A673 (cell line): ENCODE measurements around the gene ZNF17. TPM values are rescaled to one million over a fixed set of nuclear protein-coding genes. Genes with fewer than 3 reads are reported as not detected.

ENCODE experiments used
- BruUV-seq: library from RNA; stranded (reverse); fragments of 400-500 nt; replicated peaks from 2 replicates; lab custom pipeline; 2021; lab: Mats Ljungman, UMichigan
- CTCF ChIA-PET: fragments of 300-600 bp; sonication (Branson Sonifier 250); formaldehyde crosslinking; loops from one replicate; lab custom pipeline; 2022; ENCODE audit warnings: antibody characterized with exemption; lab: Charles Lee
- POLR2A ChIA-PET: fragments of 300-600 bp; sonication (Branson Sonifier 250); formaldehyde crosslinking; loops from one replicate; lab custom pipeline; 2022; ENCODE audit warnings: antibody characterized with exemption; ENCODE audit not compliant: low non-redundant PET; lab: Charles Lee
- DNase-seq: peaks from one replicate; pipeline ENCODE4 v3.0.0-alpha.2; 2015; ENCODE audit warnings: low spot score
- H3K27ac ChIP-seq: fragments of 200-600 bp; sonication (generic); 2 replicates; pipeline ENCODE4 v1.5.1; 2016; ENCODE audit warnings: mixed run types, low read depth, mild to moderate bottlenecking, mixed read lengths, antibody characterized with exemption, low read length; ENCODE audit not compliant: poor library complexity, severe bottlenecking
- H3K27me3 ChIP-seq: fragments of 200-600 bp; sonication (generic); replicated peaks from 2 replicates; pipeline ENCODE4 v1.6.1; 2017; ENCODE audit warnings: mixed run types, low read depth, mild to moderate bottlenecking, mixed read lengths, antibody characterized with exemption, low read length; ENCODE audit not compliant: insufficient read depth, poor library complexity
- H3K36me3 ChIP-seq: fragments of 200-600 bp; sonication (generic); 2 replicates; pipeline ENCODE4 v1.6.1; 2016; ENCODE audit warnings: mixed run types, mild to moderate bottlenecking, mixed read lengths, antibody characterized with exemption, low read length; ENCODE audit not compliant: insufficient read depth, poor library complexity, severe bottlenecking
- H3K4me1 ChIP-seq: fragments of 200-600 bp; sonication (generic); 2 replicates; pipeline ENCODE4 v1.6.1; 2017; ENCODE audit warnings: mixed run types, mild to moderate bottlenecking, mixed read lengths, antibody characterized with exemption, low read length; ENCODE audit not compliant: insufficient read depth, poor library complexity, severe bottlenecking
- H3K4me3 ChIP-seq: fragments of 200-600 bp; sonication (generic); 2 replicates; pipeline ENCODE4 v1.5.1; 2016; ENCODE audit warnings: low read depth, mixed run types, mild to moderate bottlenecking, mixed read lengths, low read length; ENCODE audit not compliant: poor library complexity, severe bottlenecking
- H3K9me3 ChIP-seq: fragments of 200-600 bp; sonication (generic); 2 replicates; pipeline ENCODE4 v1.6.1; 2016; ENCODE audit warnings: mixed run types, low read depth, mild to moderate bottlenecking, mixed read lengths, antibody characterized with exemption, low read length; ENCODE audit not compliant: poor library complexity, severe bottlenecking
- CTCF ChIP-seq: fragments of 300-800, 200-600 bp; sonication (generic); conservative IDR thresholded peaks from 2 replicates; pipeline ENCODE4 v1.5.1; 2017; ENCODE audit warnings: low read depth, mild to moderate bottlenecking, antibody characterized with exemption, low read length, moderate library complexity, mixed read lengths
- EZH2 ChIP-seq: fragments of 200-600 bp; sonication (generic); IDR thresholded peaks from 2 replicates; pipeline ENCODE4 v1.6.1; 2017; ENCODE audit warnings: borderline replicate concordance, low read depth, mild to moderate bottlenecking, mixed read lengths, antibody characterized with exemption, low read length; ENCODE audit not compliant: poor library complexity, severe bottlenecking
- intact Hi-C: fragments of 100-400 bp; cut with micrococcal nuclease; formaldehyde crosslinking; loops from one replicate; pipeline ENCODE4 v1.10.0; 2022; ENCODE audit not compliant: unreplicated experiment
- total RNA-seq: library from RNA; stranded (reverse); gene quantifications from 2 replicates; pipeline ENCODE4 v1.2.3, GENCODE V29; 2021

Gene ZNF17
- total RNA-seq, 1 experiment from 2014 or later, result 13.1 TPM

- Histone ChIP-seq H3K4me1 (no peaks in the 10 kb centered on the region), H3K9me3 (peaks cover 58% of the 10 kb centered on the region), H3K27me3 (no peaks in the 10 kb centered on the region), H3K36me3 (peaks cover 9% of the 10 kb centered on the region), H3K4me3 (no peak overlapping the region), H3K27ac (no peak overlapping the region)
- DNase-seq, result no peak
- TF ChIP-seq EZH2 (no peak), CTCF (no peak)
- ChIA-PET POLR2A (no interaction called here), CTCF (no interaction called here)
- BruUV-seq, result no TSS peak
- intact Hi-C loops, result no loop called here
These were observed 55.5 kb downstream of the ZNF17 start for GRCh38 chr19:57466489-57466888.

Other genes with a start within 250 kb of the ZNF17 start
- not detected in 2 replicates for gene DUXA, start 243.7 kb upstream of the ZNF17 start, total RNA-seq
- 25.1 and 25.8 TPM in 2 replicates for gene ZNF264, start 219.7 kb upstream of the ZNF17 start, total RNA-seq
- gene AURKC, start 180.1 kb upstream of the ZNF17 start, total RNA-seq, result 1.2 and 1.5 TPM in 2 replicates
- 11.7 and 14.7 TPM in 2 replicates for gene ZNF805, start 170.5 kb upstream of the ZNF17 start, total RNA-seq
- gene ZNF460, start 130.7 kb upstream of the ZNF17 start, total RNA-seq, result 53.3 and 58.4 TPM in 2 replicates
- 10.1 and 10.6 TPM in 2 replicates for gene ZNF543, start 90.7 kb upstream of the ZNF17 start, total RNA-seq
- gene ZNF304, start 59.9 kb upstream of the ZNF17 start, total RNA-seq, result 10.2 and 11.0 TPM in 2 replicates
- 16.8 and 18.7 TPM in 2 replicates for gene TRAPPC2B, start 47.6 kb upstream of the ZNF17 start, total RNA-seq
- 5.0 and 6.1 TPM in 2 replicates for gene ZNF547, start 47.6 kb upstream of the ZNF17 start, total RNA-seq
- gene ZNF548, start 21.3 kb upstream of the ZNF17 start, total RNA-seq, result 16.9 TPM in 2 replicates
- gene ZNF749, start 24.2 kb downstream of the ZNF17 start, total RNA-seq, result 21.6 and 22.9 TPM in 2 replicates
- gene VN1R1, start 46.0 kb downstream of the ZNF17 start, total RNA-seq, result 0.41 and 0.83 TPM in 2 replicates
- 19.4 and 21.2 TPM in 2 replicates for gene ZNF772, start 66.4 kb downstream of the ZNF17 start, total RNA-seq
- gene ZNF419, start 76.6 kb downstream of the ZNF17 start, total RNA-seq, result 12.4 and 14.6 TPM in 2 replicates
- 9.7 and 13.4 TPM in 2 replicates for gene ZNF773, start 88.8 kb downstream of the ZNF17 start, total RNA-seq
- gene ZNF549, start 116.2 kb downstream of the ZNF17 start, total RNA-seq, result 8.5 and 10.1 TPM in 2 replicates
- gene ZNF550, start 148.7 kb downstream of the ZNF17 start, total RNA-seq, result 9.6 and 11.5 TPM in 2 replicates
- 6.8 and 7.1 TPM in 2 replicates for gene ZNF416, start 167.8 kb downstream of the ZNF17 start, total RNA-seq
- 16.3 and 16.7 TPM in 2 replicates for gene ZIK1, start 173.0 kb downstream of the ZNF17 start, total RNA-seq
- 9.4 and 11.3 TPM in 2 replicates for gene ZNF530, start 188.7 kb downstream of the ZNF17 start, total RNA-seq
- gene ZNF134, start 203.1 kb downstream of the ZNF17 start, total RNA-seq, result 24.3 and 24.7 TPM in 2 replicates
- gene ZNF211, start 222.0 kb downstream of the ZNF17 start, total RNA-seq, result 8.2 and 10.1 TPM in 2 replicates